GM19463 (cell line): Measurements from ENCODE around the gene ZNF586.
"Not testable (repeated sequence)": the region's sequence is repeated elsewhere in the genome, so short reads cannot be mapped to it uniquely, and the experiment has no call there.

Experiments
- ATAC-seq: cut with Tn5 transposase; IDR thresholded peaks from one replicate; pipeline ENCODE4 v1.9.1; 2021; ENCODE audit warnings: mild to moderate bottlenecking, moderate library complexity; ENCODE audit not compliant: unreplicated experiment

ZNF586 gene

DNA sequence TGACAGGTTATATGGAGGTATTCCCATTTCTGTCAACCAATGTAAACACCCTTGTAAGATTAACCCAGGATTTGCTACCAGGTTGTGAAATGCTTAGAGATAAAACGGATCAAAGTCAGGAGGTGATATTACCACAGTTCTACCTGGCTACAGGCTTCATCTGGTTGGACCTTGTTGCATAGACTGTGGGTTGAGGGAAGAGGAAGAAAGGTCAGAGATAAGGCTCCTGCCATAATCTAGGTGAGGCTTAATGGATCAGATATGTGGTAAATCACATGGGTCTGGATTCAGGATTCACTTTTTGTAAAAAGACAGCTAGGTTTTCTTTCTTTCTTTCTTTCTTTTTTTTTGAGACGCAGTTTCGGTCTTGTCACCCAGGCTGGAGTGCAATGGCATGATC, 52.0 kb downstream of the ZNF586 start:
- ATAC-seq, result not testable (repeated sequence)

DNA sequence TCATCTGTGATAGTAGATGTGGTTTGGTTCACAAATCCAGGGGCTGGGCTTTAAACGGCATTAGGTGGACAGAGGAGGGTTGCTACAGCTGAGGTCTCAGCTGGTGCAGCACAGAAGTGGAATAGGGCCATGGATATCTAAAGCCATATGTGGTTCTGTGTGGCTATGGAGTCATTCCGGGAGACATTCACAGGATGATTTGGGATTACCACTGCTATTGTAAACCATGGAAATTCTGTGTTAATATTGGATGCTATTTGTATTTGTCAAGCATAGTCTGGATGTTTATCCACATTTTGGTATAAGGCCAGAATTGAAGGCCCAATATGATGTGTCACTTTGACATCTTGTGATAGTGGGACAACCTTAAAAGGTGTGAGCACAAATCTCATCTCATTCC, 53.7 kb downstream of the ZNF586 start:
- ATAC-seq, result not testable (repeated sequence)

DNA sequence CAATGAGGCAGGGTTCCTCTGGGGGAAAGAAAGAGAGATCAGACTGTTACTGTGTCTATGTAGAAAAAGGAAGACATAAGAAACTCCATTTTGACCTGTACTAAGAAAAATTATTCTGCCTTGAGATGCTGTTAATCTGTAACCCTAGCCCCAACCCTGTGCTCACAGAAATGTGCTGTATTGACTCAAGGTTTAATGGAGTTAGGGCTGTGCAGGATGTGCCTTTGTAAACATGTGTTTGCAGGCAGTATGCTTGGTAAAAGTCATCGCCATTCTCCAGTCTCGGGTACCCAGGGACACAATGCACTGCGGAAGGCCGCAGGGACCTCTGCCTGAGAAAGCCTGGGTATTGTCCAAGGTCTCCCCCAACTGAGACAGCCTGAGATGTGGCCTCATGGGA, 54.1 kb downstream of the ZNF586 start:
- ATAC-seq, result not testable (repeated sequence)

DNA sequence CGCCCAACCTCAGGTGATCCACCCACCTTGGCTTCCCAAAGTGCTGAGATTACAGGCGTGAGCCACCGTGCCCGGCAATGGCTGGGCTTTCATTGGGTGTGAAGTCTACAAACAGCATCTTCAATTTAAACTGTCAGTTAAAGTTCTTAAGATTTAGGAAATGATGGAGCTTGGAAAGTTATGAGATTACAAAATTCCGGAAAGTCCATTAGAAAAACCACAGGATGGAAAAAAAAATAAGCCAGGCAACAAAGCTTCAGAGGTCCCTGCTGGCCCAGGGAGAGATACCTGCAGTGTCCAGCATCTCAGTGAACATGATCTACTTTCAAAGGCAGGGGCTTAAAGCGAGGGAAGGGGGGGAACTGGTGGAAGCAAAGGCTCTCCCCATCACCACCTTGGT, 56.0 kb downstream of the ZNF586 start:
- no peak for ATAC-seq

DNA sequence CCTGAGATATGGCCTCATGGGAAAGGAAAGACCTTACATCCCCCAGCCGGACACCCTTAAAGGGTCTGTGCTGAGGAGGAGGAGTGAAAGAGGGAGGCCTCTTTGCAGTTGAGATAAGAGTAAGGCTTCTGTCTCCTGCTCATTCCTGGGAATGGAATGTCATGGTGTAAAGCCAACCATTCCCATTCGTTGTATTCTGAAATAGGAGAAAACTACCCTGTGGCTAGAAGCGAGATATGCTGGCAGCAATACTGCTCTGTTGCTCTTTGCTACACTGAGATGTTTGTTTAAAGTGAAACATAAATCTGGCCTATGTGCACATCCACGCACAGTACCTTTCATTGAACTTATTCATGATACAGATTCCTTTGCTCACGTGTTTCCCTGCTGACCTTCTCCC, 59.8 kb downstream of the ZNF586 start:
- ATAC-seq, result no peak

DNA sequence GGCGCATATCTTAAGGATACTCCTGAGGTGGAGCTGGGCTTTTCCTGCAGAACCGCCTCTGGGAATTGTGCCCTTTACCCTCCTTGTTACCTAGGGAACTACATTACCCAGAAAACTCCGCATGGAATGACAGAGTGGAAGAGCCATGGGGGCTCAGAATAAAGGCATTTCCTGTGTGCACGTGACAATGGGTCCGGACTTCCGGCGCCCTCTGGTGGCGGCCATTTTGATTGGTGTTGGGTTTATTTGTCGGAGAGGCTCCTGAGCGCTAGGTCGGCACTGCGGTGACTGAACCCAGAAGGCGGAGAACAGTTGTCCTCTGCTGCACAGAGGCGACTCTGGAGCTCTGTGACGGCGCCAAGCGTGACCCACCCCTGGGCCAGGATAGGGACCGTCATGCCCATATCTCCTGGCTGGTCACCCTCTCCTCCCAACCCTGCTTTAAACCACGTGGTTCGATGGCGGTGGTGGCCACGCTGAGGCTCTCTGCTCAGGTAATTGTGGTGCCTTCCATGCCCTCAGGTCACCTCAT, 60.7 kb downstream of the ZNF586 start, which contains the start of gene ZNF587B:
Gene ZNF587B (plus strand): TSS at position 229 of the 532 bp plus-strand sequence. CDS start 230 bp downstream, at position 459.
- no peak for ATAC-seq
